GM21786 (cell line): ENCODE data around the gene ST3GAL6.

ENCODE experiments used
- ATAC-seq: cut with Tn5 transposase; IDR thresholded peaks from one replicate; pipeline ENCODE4 v1.9.1; 2021; ENCODE audit not compliant: unreplicated experiment

ST3GAL6 gene

GRCh38 chr3:98775459-98776139, 12.5 kb downstream of the ST3GAL6 start:
- no peak for ATAC-seq

GRCh38 chr3:98776140-98776493, 13.0 kb downstream of the ST3GAL6 start:
- ATAC-seq: no peak

- no peak for ATAC-seq
These were observed 14.1 kb downstream of the ST3GAL6 start for GRCh38 chr3:98777286-98777685.

GRCh38 chr3:98777801-98778220, 14.7 kb downstream of the ST3GAL6 start:
- ATAC-seq: no peak

- peak; percentile 52 for ATAC-seq
These were observed 15.2 kb downstream of the ST3GAL6 start for GRCh38 chr3:98778383-98778782.

- peak; percentile 28 for ATAC-seq
These were observed 15.8 kb downstream of the ST3GAL6 start for GRCh38 chr3:98778852-98779413.

GRCh38 chr3:98779541-98780335, 16.6 kb downstream of the ST3GAL6 start:
- ATAC-seq: no peak

- no peak for ATAC-seq
These were observed 17.2 kb downstream of the ST3GAL6 start for GRCh38 chr3:98780343-98780742.

GRCh38 chr3:98782824-98783500, 19.8 kb downstream of the ST3GAL6 start:
- ATAC-seq: no peak

- ATAC-seq: no peak
These were observed 20.9 kb downstream of the ST3GAL6 start for GRCh38 chr3:98784042-98784441.

GRCh38 chr3:98784666-98785600, 21.8 kb downstream of the ST3GAL6 start:
- no peak for ATAC-seq

- no peak for ATAC-seq
These were observed 23.3 kb downstream of the ST3GAL6 start for GRCh38 chr3:98786364-98787006.

- no peak for ATAC-seq
These were observed 24.0 kb downstream of the ST3GAL6 start for GRCh38 chr3:98787181-98787580.

GRCh38 chr3:98788651-98789050, 25.5 kb downstream of the ST3GAL6 start:
- ATAC-seq: no peak

GRCh38 chr3:98791341-98792325, 28.5 kb downstream of the ST3GAL6 start:
- ATAC-seq: no peak

GRCh38 chr3:98793971-98794370, 30.8 kb downstream of the ST3GAL6 start:
- no peak for ATAC-seq

- ATAC-seq: no peak
These were observed 33.2 kb downstream of the ST3GAL6 start for GRCh38 chr3:98796334-98796733.

GRCh38 chr3:98797905-98798304, 34.8 kb downstream of the ST3GAL6 start:
- no peak for ATAC-seq

GRCh38 chr3:98798820-98799219, 35.7 kb downstream of the ST3GAL6 start:
- ATAC-seq: no peak
